Endothelial cell of umbilical vein (primary cell): ENCODE data around the gene SYTL3. TPM values are rescaled to one million over a fixed set of nuclear protein-coding genes. Genes with fewer than 3 reads are reported as not detected.

Experiments used
- BruUV-seq: library from RNA; stranded (reverse); fragments of 400-500 nt; replicated peaks from 2 replicates; lab custom pipeline; 2021; lab: Mats Ljungman, UMichigan
- CTCF ChIA-PET: fragments of 300-600, 350-600 bp; sonication (Branson Sonifier 250); formaldehyde crosslinking; loops from one replicate; lab custom pipeline; 2021; ENCODE audit warnings: antibody characterized with exemption, inconsistent platforms; lab: Charles Lee
- POLR2A ChIA-PET: fragments of 300-600, 350-600 bp; sonication (Branson Sonifier 250); formaldehyde crosslinking; loops from one replicate; lab custom pipeline; 2021; ENCODE audit warnings: antibody characterized with exemption, inconsistent platforms; lab: Charles Lee
- DNase-seq: peaks from one replicate; pipeline ENCODE4 v3.0.0-alpha.2; 2011; ENCODE audit warnings: low read depth, low spot score
- FAIRE-seq: peaks from 2 replicates; lab custom pipeline; 2011; peaks lifted over from hg19 to GRCh38; lab: Jason Lieb, UNC
- H2AFZ ChIP-seq: 2 replicates; pipeline ENCODE4 v1.6.0; 2012; ENCODE audit warnings: low read depth, low read length, control low read depth, inconsistent platforms
- H3K27ac ChIP-seq: 2 replicates; pipeline ENCODE4 v1.5.1; 2011; ENCODE audit warnings: low read depth, mild to moderate bottlenecking, control low read depth, low read length, moderate library complexity; ENCODE audit not compliant: insufficient read depth
- H3K27me3 ChIP-seq, 2 experiments: 2 replicates each; pipeline versions ENCODE4 v1.6.0 to v1.6.1; 2011; ENCODE audit warnings: low read length in 2 of 2, mixed read lengths in 1 of 2; ENCODE audit not compliant: control insufficient read depth in 2 of 2, insufficient read depth in 2 of 2
- H3K36me3 ChIP-seq, 2 experiments: 2 replicates in 1 of 2; 3 replicates in 1 of 2; pipeline ENCODE4 v1.5.1; 2011; ENCODE audit warnings: low read length in 2 of 2, mild to moderate bottlenecking in 1 of 2, moderate library complexity in 1 of 2; ENCODE audit not compliant: control insufficient read depth in 2 of 2, insufficient read depth in 2 of 2; ENCODE audit errors: extremely low read depth in 1 of 2
- H3K4me1 ChIP-seq: 3 replicates; pipeline ENCODE4 v1.5.1; 2011; ENCODE audit warnings: mild to moderate bottlenecking, low read length; ENCODE audit not compliant: control insufficient read depth, insufficient read depth; ENCODE audit errors: extremely low read depth
- H3K4me2 ChIP-seq: 2 replicates; pipeline ENCODE4 v1.6.1; 2011; ENCODE audit warnings: low read length, control low read depth, mixed read lengths; ENCODE audit not compliant: insufficient read depth
- H3K4me3 ChIP-seq, 3 experiments: fragments of 200-600 bp in 1 of 3; sonication (generic), shearing (Covaris generic) in 1 of 3; replicated peaks in 1 of 3; 2 replicates each; pipeline ENCODE4 v1.5.1; 2011 to 2016; ENCODE audit warnings: control low read depth in 3 of 3, low read length in 3 of 3, mild to moderate bottlenecking in 2 of 3, inconsistent platforms in 1 of 3, low read depth in 1 of 3, moderate library complexity in 1 of 3; ENCODE audit not compliant: insufficient read depth in 1 of 3
- H3K79me2 ChIP-seq: 2 replicates; pipeline ENCODE4 v1.6.0; 2012; ENCODE audit warnings: low read length, inconsistent platforms; ENCODE audit not compliant: control insufficient read depth, insufficient read depth
- H3K9ac ChIP-seq: replicated peaks from 2 replicates; pipeline ENCODE3; 2011; ENCODE audit warnings: low read length, control low read depth; ENCODE audit not compliant: insufficient read depth; ENCODE audit errors: extremely low read depth
- H3K9me1 ChIP-seq: replicated peaks from 3 replicates; pipeline ENCODE4 v1.6.0; 2011; ENCODE audit warnings: mild to moderate bottlenecking, low read length; ENCODE audit not compliant: control insufficient read depth, insufficient read depth; ENCODE audit errors: extremely low read depth
- H3K9me3 ChIP-seq: replicated peaks from 2 replicates; pipeline ENCODE4 v1.5.1; 2012; ENCODE audit warnings: low read length, inconsistent platforms; ENCODE audit not compliant: control insufficient read depth, insufficient read depth
- H4K20me1 ChIP-seq: replicated peaks from 2 replicates; pipeline ENCODE3; 2011; ENCODE audit warnings: mild to moderate bottlenecking, low read length; ENCODE audit not compliant: control insufficient read depth, insufficient read depth; ENCODE audit errors: extremely low read depth
- CTCF ChIP-seq, 2 donors: IDR thresholded peaks; 1 replicate in 1 of 2; 2 replicates in 1 of 2; pipeline ENCODE4 v1.5.1; 2011; ENCODE audit warnings: low read length in 2 of 2, mild to moderate bottlenecking in 2 of 2, moderate library complexity in 2 of 2, control low read depth in 1 of 2, inconsistent platforms in 1 of 2, low read depth in 1 of 2; ENCODE audit not compliant: insufficient read depth in 1 of 2; ENCODE audit errors: extremely low read depth in 1 of 2
- FOS ChIP-seq: IDR thresholded peaks from 2 replicates; pipeline ENCODE4 v1.6.1; 2011; ENCODE audit warnings: mild to moderate bottlenecking, low read length, moderate library complexity, borderline replicate concordance; ENCODE audit not compliant: insufficient read depth
- GATA2 ChIP-seq: IDR thresholded peaks from 2 replicates; pipeline ENCODE4 v1.7.0; 2011; ENCODE audit warnings: low read depth, mild to moderate bottlenecking, moderate library complexity, mixed read lengths, low read length; ENCODE audit not compliant: insufficient read length, insufficient read depth
- MAX ChIP-seq: IDR thresholded peaks from 2 replicates; pipeline ENCODE4 v1.6.1; 2011; ENCODE audit not compliant: insufficient read depth, insufficient read length
- MYC ChIP-seq: IDR thresholded peaks from one replicate; pipeline ENCODE4 v1.6.1; 2011; ENCODE audit warnings: mild to moderate bottlenecking, low read depth, low read length
- POLR2A ChIP-seq: IDR thresholded peaks from 2 replicates; pipeline ENCODE4 v1.6.1; 2012; ENCODE audit warnings: low read depth, mild to moderate bottlenecking, control low read depth, low read length
- POLR2AphosphoS5 ChIP-seq: IDR thresholded peaks from 2 replicates; pipeline ENCODE4 v1.6.1; 2012; ENCODE audit warnings: low read depth, mild to moderate bottlenecking, control low read depth, low read length, moderate library complexity; ENCODE audit not compliant: insufficient read depth
- dilution Hi-C: fragments of 300-500 bp; cut with MboI; formaldehyde crosslinking; loops from one replicate; pipeline ENCODE4 v1.15.0; 2019; ENCODE audit warnings: low sequenced_read_pairs; ENCODE audit not compliant: extremely low pct_ligation_motif_present
- intact Hi-C: fragments of 100-400 bp; cut with micrococcal nuclease; formaldehyde crosslinking; loops from one replicate; pipeline ENCODE4 v1.10.0; 2022
- polyA plus RNA-seq, 4 experiments: library from polyadenylated mRNA; depleted of rRNA in 3 of 4; stranded (reverse) in 3 of 4; unstranded in 1 of 4; fragments of >200 nt; gene quantifications; 2 replicates each; pipeline versions ENCODE4 v1.2.1 to v1.2.3, GENCODE V29; 2011 to 2012; ENCODE audit warnings: missing spikeins in 1 of 4
- total RNA-seq: library from RNA; stranded (reverse); gene quantifications from 2 replicates; pipeline ENCODE4 v1.2.3, GENCODE V29; 2021

SYTL3 gene
- total and polyA plus RNA-seq, 2 donors (not counting 3 experiments of a cell fraction or from before 2014, with no cell fraction given) = 0.59 to 0.77 TPM

- no peaks in the 10 kb centered on the region for H3K9me1 ChIP-seq
- no peak for DNase-seq
- H3K9me3 ChIP-seq = no peaks in the 10 kb centered on the region
- ChIA-PET CTCF (interaction anchor here (1.0 kb wide), 1 partner anchor 10 kb away, joined by 3 read pairs; no protein-coding TSS in a partner anchor), POLR2A (no interaction called here)
- H3K4me3 ChIP-seq = no peak overlapping the region
- no TSS peak for BruUV-seq
- no peak overlapping the region for H3K9ac ChIP-seq
- H2AFZ ChIP-seq = no peak overlapping the region
- no peaks in the 10 kb centered on the region for H3K79me2 ChIP-seq
- H3K4me2 ChIP-seq = no peak overlapping the region
- H3K27ac ChIP-seq = no peak overlapping the region
- H3K36me3 ChIP-seq = peaks cover 4 to 33% of the 10 kb centered on the region in 2 experiments
- intact Hi-C loops = no loop called here
- no peak for FAIRE-seq
- H3K4me1 ChIP-seq = peaks cover 27% of the 10 kb centered on the region
- no peaks in the 10 kb centered on the region for H3K27me3 ChIP-seq
- H4K20me1 ChIP-seq = no peaks in the 10 kb centered on the region
- dilution Hi-C loops = no loop called here
- TF ChIP-seq MYC = no peak
- TF ChIP-seq GATA2 = no peak
- TF ChIP-seq FOS = no peak
- TF ChIP-seq POLR2A = no peak
- no peak for TF ChIP-seq CTCF (IDR thresholded peaks at IDR 0.05; ENCODE audit: extremely low read depth in 1 of 2, insufficient read depth in 1 of 2, low read depth in 1 of 2, low read length in 2 of 2)
- TF ChIP-seq MAX = no peak
- no peak for TF ChIP-seq POLR2AphosphoS5
Measured at GRCh38 chr6:158628542-158628941, 21.3 kb upstream of the SYTL3 start.
